Measurements from ENCODE around the gene RHBDL1. TPM values are rescaled to one million over a fixed set of nuclear protein-coding genes. Genes with fewer than 3 reads are reported as not detected.

Gene RHBDL1
- total and polyA plus RNA-seq, 2 of the 8 experiments (the other 6 are each of a cell fraction or from before 2014, with no cell fraction given) = 4.0 to 8.1 TPM

DNA sequence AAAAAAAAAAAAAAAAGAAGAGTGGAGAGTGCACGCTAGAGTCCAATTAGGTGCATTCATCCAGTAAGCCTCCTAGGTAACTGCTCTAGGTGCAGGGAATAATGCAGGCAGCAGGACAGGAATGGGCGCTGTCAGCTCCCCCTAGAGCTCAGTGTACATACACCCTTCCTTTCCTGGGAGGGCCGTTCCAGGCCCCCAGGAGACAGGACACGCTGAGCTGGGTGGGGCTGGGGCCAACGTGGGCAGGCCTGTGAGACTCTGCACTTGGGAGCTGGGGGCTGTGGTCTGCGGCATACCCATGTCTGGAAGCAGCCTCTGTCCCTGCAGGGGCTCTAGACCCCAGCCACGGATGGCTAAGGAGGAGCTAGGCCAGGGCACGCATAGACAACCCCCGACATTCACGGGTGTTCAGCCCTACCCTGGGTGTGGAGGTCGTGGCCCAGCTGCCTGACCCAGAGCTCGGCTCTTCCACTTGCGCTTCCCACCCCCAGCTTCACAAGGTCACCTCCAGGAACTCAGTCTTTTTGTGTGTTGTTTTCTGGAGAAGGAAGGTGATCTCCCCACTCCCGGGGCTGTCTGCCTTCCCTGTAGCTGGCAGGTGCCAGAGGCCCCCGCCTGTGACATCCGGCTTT is 44.5 kb downstream of the RHBDL1 start (continued):
- TF ChIP-seq, protein P1, sequence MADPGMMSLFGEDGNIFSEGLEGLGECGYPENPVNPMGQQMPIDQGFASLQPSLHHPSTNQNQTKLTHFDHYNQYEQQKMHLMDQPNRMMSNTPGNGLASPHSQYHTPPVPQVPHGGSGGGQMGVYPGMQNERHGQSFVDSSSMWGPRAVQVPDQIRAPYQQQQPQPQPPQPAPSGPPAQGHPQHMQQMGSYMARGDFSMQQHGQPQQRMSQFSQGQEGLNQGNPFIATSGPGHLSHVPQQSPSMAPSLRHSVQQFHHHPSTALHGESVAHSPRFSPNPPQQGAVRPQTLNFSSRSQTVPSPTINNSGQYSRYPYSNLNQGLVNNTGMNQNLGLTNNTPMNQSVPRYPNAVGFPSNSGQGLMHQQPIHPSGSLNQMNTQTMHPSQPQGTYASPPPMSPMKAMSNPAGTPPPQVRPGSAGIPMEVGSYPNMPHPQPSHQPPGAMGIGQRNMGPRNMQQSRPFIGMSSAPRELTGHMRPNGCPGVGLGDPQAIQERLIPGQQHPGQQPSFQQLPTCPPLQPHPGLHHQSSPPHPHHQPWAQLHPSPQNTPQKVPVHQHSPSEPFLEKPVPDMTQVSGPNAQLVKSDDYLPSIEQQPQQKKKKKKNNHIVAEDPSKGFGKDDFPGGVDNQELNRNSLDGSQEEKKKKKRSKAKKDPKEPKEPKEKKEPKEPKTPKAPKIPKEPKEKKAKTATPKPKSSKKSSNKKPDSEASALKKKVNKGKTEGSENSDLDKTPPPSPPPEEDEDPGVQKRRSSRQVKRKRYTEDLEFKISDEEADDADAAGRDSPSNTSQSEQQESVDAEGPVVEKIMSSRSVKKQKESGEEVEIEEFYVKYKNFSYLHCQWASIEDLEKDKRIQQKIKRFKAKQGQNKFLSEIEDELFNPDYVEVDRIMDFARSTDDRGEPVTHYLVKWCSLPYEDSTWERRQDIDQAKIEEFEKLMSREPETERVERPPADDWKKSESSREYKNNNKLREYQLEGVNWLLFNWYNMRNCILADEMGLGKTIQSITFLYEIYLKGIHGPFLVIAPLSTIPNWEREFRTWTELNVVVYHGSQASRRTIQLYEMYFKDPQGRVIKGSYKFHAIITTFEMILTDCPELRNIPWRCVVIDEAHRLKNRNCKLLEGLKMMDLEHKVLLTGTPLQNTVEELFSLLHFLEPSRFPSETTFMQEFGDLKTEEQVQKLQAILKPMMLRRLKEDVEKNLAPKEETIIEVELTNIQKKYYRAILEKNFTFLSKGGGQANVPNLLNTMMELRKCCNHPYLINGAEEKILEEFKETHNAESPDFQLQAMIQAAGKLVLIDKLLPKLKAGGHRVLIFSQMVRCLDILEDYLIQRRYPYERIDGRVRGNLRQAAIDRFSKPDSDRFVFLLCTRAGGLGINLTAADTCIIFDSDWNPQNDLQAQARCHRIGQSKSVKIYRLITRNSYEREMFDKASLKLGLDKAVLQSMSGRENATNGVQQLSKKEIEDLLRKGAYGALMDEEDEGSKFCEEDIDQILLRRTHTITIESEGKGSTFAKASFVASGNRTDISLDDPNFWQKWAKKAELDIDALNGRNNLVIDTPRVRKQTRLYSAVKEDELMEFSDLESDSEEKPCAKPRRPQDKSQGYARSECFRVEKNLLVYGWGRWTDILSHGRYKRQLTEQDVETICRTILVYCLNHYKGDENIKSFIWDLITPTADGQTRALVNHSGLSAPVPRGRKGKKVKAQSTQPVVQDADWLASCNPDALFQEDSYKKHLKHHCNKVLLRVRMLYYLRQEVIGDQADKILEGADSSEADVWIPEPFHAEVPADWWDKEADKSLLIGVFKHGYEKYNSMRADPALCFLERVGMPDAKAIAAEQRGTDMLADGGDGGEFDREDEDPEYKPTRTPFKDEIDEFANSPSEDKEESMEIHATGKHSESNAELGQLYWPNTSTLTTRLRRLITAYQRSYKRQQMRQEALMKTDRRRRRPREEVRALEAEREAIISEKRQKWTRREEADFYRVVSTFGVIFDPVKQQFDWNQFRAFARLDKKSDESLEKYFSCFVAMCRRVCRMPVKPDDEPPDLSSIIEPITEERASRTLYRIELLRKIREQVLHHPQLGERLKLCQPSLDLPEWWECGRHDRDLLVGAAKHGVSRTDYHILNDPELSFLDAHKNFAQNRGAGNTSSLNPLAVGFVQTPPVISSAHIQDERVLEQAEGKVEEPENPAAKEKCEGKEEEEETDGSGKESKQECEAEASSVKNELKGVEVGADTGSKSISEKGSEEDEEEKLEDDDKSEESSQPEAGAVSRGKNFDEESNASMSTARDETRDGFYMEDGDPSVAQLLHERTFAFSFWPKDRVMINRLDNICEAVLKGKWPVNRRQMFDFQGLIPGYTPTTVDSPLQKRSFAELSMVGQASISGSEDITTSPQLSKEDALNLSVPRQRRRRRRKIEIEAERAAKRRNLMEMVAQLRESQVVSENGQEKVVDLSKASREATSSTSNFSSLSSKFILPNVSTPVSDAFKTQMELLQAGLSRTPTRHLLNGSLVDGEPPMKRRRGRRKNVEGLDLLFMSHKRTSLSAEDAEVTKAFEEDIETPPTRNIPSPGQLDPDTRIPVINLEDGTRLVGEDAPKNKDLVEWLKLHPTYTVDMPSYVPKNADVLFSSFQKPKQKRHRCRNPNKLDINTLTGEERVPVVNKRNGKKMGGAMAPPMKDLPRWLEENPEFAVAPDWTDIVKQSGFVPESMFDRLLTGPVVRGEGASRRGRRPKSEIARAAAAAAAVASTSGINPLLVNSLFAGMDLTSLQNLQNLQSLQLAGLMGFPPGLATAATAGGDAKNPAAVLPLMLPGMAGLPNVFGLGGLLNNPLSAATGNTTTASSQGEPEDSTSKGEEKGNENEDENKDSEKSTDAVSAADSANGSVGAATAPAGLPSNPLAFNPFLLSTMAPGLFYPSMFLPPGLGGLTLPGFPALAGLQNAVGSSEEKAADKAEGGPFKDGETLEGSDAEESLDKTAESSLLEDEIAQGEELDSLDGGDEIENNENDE (IDR thresholded peaks at IDR 0.05; ENCODE audit: insufficient replicate concordance, low read length) = no peak
- TF ChIP-seq BRCA1 (IDR thresholded peaks at IDR 0.05; ENCODE audit: low read depth, low read length) (no peak), EZH2 (IDR thresholded peaks at IDR 0.05; ENCODE audit: low read depth, low read length, severe bottlenecking) (no peak), PHF8 (conservative IDR thresholded peaks at IDR 0.05; ENCODE audit: low read depth, low read length) (no peak), ATF3 (IDR thresholded peaks at IDR 0.05; ENCODE audit: insufficient read depth, low read depth, low read length) (no peak), CHD1 (IDR thresholded peaks at IDR 0.05; ENCODE audit: low read depth, low read length) (no peak), MAFK (IDR thresholded peaks at IDR 0.05; ENCODE audit: low read depth, low read length) (no peak), HDAC6 (IDR thresholded peaks at IDR 0.05; ENCODE audit: low read depth, low read length) (no peak), POLR2AphosphoS5 (IDR thresholded peaks at IDR 0.05; ENCODE audit: low read depth, low read length) (0 out of 2 replicates have a peak, but pooled peaks have one; percentile 12), BACH1 (IDR thresholded peaks at IDR 0.05; ENCODE audit: low read length) (0 out of 2 replicates have a peak, but pooled peaks have one; percentile 25)
